ENCODE results near the gene AP3S2.

AP3S2 gene

DNA sequence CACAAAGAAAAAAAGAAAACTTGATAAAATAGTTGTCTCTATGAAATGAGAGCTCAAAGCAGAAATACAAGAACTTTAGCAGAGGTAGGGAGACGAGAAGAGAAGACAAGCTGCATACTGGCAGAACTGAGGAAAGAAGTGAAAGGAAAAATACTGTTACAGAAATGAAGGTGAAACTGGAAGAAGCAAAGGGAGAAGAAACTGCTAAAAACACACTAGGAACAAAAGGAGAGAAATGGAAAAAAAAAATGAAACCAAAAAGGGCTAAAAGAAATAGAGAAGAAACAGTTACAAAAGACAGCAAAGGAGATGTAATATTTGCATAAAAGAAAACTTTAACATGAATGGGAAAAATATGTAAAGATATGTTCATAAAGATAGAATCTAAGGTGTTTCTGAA, 51.8 kb downstream of the AP3S2 start:
- H3K27me3 ChIP-seq (replicated peaks; ENCODE audit: control insufficient read depth, insufficient read depth, low read length), result no peaks in the 10 kb centered on the region
- H3K36me3 ChIP-seq (ENCODE audit: control insufficient read depth, insufficient read depth, low read length), result peaks cover 5% of the 10 kb centered on the region
- DNase-seq (ENCODE audit: extremely low read depth, insufficient read length), result no peak
- TF ChIP-seq, protein P1, sequence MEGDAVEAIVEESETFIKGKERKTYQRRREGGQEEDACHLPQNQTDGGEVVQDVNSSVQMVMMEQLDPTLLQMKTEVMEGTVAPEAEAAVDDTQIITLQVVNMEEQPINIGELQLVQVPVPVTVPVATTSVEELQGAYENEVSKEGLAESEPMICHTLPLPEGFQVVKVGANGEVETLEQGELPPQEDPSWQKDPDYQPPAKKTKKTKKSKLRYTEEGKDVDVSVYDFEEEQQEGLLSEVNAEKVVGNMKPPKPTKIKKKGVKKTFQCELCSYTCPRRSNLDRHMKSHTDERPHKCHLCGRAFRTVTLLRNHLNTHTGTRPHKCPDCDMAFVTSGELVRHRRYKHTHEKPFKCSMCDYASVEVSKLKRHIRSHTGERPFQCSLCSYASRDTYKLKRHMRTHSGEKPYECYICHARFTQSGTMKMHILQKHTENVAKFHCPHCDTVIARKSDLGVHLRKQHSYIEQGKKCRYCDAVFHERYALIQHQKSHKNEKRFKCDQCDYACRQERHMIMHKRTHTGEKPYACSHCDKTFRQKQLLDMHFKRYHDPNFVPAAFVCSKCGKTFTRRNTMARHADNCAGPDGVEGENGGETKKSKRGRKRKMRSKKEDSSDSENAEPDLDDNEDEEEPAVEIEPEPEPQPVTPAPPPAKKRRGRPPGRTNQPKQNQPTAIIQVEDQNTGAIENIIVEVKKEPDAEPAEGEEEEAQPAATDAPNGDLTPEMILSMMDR (IDR thresholded peaks at IDR 0.05; ENCODE audit: insufficient read depth, low read length, poor library complexity, severe bottlenecking), result no peak
- H3K4me3 ChIP-seq (replicated peaks; ENCODE audit: low read depth, low read length), result no peak overlapping the region

DNA sequence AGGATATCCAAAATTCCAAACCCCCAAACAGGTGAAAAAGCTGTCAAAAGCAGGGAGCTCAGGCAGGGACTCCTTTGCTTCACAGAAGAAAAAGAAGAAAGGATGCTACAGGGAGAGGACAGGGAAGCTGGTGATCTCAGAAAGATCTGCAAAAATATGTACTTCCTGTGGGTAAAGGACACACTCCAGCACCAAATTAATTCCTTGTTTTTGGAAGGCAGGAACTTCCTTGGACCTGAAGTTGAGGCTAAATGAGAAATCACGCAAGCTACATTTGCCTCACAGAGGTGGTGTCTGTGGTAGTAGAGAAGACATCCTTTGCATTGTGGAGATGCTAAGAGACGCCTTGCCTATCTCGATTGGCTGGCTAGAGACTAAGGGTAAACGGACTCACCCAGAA, 52.5 kb downstream of the AP3S2 start:
- peaks cover 7% of the 10 kb centered on the region for H3K36me3 ChIP-seq (ENCODE audit: control insufficient read depth, insufficient read depth, low read length)

DNA sequence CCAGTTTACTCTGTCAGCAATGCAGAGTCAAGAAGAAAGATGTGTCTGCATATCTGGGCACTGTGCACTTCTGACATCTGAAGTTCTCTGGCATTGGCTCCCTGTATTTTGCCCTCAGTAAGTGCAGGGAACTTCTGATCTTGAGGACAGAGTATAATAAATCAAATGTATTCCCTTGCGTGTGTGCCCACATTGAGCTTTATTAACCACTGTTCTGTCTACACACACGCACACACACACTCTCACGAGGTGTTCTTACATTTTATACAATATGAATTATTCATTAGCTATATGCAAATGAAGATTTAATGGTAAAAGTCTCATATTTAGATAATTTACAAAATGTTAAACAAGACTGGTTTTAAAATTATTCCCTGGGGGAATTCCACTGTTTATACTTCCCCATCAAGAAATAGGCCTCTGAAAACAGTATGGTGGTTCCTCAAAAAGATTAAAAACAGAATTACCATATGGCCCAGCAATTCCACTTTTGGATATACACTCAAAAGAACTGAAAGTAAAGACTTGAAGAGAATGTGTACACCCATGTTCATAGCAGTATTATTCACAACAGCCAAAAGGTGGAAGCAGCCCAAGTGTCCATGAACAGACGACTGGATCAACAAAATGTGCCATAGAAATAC, 54.5 kb downstream of the AP3S2 start:
- DNase-seq (ENCODE audit: extremely low read depth, insufficient read length), result no peak
- peaks cover 12% of the 10 kb centered on the region for H3K36me3 ChIP-seq (ENCODE audit: control insufficient read depth, insufficient read depth, low read length)
- H3K4me3 ChIP-seq (replicated peaks; ENCODE audit: low read depth, low read length), result no peak overlapping the region

More for the DNA sequence above, 52.5 kb downstream of the AP3S2 start:
- Histone ChIP-seq H3K4me3 (replicated peaks; ENCODE audit: low read depth, low read length) (no peak overlapping the region), H3K27me3 (replicated peaks; ENCODE audit: control insufficient read depth, insufficient read depth, low read length) (no peaks in the 10 kb centered on the region)
- TF ChIP-seq, protein P1 (IDR thresholded peaks at IDR 0.05; ENCODE audit: insufficient read depth, low read length, poor library complexity, severe bottlenecking), result no peak
- DNase-seq (ENCODE audit: extremely low read depth, insufficient read length), result no peak

DNA sequence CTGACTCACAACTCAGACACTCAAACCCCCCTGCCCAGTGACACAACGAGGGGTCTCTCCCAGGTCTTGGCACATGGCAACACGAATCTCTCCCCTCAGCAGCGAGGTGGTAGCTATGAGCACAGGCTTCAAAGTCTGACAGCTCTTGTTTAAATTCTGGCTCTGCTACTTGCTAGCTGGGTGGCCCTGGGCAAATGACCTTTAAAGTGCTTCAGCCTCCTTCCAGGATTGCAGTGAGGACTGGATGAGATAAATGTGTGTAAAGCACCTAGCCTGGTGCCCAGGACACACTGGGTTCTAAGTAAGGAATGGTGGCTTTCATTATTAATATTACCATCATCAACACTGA, 56.0 kb downstream of the AP3S2 start:
- Histone ChIP-seq H3K27me3 (replicated peaks; ENCODE audit: control insufficient read depth, insufficient read depth, low read length) (no peaks in the 10 kb centered on the region), H3K36me3 (ENCODE audit: control insufficient read depth, insufficient read depth, low read length) (peaks cover 22% of the 10 kb centered on the region), H3K4me3 (replicated peaks; ENCODE audit: low read depth, low read length) (no peak overlapping the region)
- TF ChIP-seq, protein P1 (IDR thresholded peaks at IDR 0.05; ENCODE audit: insufficient read depth, low read length, poor library complexity, severe bottlenecking), result no peak
- no peak for DNase-seq (ENCODE audit: extremely low read depth, insufficient read length)

More for the DNA sequence above, 54.5 kb downstream of the AP3S2 start:
- no peaks in the 10 kb centered on the region for H3K27me3 ChIP-seq (replicated peaks; ENCODE audit: control insufficient read depth, insufficient read depth, low read length)
- TF ChIP-seq, protein P1 (IDR thresholded peaks at IDR 0.05; ENCODE audit: insufficient read depth, low read length, poor library complexity, severe bottlenecking), result no peak

DNA sequence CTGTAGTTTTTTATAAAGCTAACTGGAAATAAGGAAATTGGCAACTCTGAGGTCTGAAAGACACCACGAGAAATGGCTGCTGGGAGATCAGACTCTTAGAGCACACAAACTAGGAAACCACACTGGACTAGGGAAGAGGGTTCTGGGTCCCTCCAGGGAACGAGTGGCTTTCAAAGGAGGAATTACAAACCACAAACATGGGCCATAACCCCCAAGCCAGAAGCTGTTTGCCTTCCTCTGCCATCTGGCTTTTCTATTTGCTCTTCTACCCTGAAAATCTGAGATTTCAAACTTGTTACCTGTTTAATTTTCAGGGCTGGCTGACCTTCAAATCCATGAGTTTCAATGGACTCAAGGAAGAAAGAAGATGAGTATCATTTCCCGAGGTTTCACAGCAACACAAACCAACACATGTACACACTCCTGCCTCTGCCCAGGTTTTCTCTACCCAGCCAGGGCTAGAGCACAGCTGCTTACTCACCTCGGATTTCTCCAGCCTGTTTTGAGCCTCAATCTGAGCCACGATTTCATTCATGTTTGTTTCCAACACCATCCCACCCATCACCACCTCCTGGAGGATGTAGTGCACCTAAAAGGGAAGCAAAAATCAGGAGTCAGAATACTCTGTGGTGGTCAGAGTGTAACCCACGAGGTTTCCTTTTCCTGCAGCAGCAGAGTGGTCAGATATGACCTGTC, 56.5 kb downstream of the AP3S2 start:
- DNase-seq (ENCODE audit: extremely low read depth, insufficient read length), result no peak
- Histone ChIP-seq H3K4me3 (replicated peaks; ENCODE audit: low read depth, low read length) (no peak overlapping the region), H3K36me3 (ENCODE audit: control insufficient read depth, insufficient read depth, low read length) (peaks cover 22% of the 10 kb centered on the region), H3K27me3 (replicated peaks; ENCODE audit: control insufficient read depth, insufficient read depth, low read length) (no peaks in the 10 kb centered on the region)
- TF ChIP-seq, protein P1 (IDR thresholded peaks at IDR 0.05; ENCODE audit: insufficient read depth, low read length, poor library complexity, severe bottlenecking), result no peak

All from GM06990 (cell line).